ENCODE measurements around the gene TXK.

The TXK gene

DNA sequence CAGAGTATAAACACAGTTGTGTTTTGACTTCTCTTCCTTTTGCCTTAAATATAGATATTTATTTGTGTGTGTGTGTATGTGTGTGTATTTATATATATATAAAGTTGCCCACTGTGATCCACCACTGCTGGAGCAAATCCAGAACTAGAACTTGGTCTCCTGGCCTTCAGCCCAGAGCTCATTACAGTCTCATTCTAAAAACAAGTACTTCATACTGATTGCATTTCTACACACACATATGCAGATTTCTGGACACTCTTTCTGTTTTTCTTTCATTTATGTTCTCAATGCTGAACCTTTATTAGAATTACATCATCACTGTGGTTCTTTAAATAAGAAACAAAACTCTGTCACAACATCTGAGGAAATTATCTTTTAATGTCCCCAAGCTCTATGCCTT lies 381 bp downstream of the TXK start:
- no peak for DNase-seq (ENCODE audit: low read depth)

DNA sequence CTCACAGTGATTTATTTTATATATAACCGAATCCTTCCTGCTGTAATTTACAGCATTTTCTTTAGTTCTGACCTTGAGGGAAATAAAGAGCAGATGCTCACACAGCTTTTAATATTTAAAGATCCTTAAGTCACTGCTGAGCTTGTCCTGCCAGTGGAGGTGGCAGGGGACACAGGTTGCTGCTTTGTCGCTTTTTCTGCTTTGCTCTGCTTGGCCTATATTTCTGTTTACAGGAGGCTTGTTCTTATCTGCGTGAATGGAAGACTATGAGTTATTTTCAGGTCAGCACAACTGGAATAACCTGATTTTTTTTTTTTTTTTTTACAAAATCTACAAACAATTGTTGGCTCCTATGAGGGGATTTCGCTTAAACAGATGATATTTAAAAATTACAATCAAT lies 2.3 kb downstream of the TXK start:
- no peak for DNase-seq (ENCODE audit: low read depth)

DNA sequence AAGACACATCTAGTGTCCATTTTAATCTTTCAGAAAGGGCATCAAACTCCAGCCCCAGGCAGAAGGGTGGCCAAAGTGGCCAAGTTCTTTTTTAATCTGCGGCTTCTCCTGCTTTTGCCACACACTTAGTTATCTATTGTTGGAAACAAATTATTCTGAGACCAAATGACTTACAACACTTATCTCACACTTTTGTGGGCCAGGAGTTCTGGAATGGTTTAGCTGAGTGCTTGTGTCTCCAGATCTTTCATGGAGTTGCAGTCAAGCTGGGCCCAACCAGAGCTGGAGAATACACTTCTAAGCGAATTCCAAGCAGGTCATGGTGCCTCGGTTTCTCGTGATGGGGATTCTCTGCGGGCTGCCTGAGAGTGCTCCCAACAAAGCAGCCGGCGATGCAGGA lies 4.0 kb downstream of the TXK start:
- DNase-seq (ENCODE audit: low read depth), result no peak

DNA sequence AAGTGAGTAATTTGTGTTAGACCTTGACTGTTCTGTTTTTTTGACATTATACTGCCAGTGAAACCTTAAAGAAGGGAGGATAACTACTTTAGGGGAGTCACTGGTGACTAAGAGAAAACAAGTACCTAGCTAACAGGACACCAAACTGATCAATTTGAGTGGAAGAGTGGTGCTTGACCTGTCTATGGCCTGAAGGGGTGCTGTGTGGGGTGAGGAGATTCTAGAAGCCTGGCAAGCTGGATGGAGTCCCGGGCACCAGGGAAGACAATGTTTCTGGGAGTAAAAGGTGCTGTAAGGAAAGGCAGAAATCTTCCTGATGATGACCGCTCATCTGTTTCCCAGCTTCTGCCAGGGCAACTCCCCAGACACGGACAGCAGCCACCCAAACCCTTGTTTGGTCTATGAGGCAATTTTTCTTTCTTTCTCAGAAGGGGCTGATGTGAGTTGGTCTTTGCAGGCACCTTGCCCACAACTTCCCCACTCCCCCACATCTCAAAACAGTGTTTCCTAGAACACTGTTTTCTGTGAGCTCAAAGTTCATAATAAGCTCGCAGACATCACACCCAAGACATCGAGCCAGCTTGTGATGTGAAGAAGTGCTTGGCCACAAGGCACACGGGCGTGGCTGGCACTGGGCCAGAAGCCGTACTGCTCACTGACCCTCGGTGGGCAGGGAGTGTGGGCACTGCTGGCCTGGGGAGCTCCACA lies 4.6 kb downstream of the TXK start:
- DNase-seq (ENCODE audit: low read depth), result no peak

DNA sequence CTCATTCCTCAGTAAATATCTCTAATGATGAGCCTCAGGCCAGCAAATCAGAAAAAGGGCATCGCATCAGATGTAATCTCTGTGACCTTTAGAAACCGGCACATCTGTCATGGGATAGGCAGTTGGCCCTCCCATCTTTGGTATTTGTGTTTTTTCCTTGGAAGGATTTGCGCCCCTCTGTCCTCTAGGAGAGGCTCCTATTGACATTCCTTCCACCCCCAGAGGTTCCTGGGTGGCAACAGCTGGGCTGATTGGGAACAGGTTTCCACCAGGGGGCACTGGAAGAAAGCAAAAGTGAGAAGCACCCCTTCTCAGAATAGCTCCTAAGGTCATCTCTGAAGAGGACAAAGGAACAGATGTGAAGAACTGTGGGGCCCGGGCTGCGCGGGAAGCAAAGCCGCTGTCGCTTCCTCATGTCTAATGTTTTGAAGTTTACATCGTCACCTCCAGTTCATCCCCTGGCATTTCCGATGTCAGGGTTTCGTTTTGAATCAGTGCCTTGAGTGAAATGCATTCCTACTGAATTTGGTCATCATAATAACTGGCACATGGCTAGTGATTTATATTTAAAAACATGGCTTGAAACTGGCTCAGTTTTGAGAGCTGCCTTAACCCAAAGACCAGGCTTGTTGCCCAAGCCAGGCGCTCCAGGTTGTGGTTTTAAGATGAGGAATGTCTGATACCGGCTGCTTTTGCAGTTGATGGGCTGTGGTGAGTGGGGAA lies 6.2 kb downstream of the TXK start:
- peak; percentile 84 for DNase-seq (ENCODE audit: low read depth)

DNA sequence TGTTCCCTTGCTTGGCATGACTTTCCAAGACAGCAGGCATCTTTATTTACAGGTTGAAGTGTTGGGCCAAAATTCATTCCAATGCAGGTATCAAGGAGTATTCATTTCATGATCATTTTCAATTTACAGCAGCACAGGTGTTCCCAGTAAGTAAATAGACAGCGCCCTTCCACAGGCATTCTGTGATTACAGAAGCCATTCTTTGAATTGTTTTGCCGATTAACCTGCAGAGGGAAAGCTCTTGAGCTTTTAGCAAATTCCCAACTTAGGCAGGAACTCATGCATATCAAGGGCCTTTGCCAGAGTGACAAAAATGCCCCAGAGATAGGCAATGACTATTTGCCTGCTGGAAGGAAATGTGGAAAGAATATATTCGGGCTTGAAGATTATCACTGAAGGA lies 6.8 kb downstream of the TXK start:
- no peak for DNase-seq (ENCODE audit: low read depth)

DNA sequence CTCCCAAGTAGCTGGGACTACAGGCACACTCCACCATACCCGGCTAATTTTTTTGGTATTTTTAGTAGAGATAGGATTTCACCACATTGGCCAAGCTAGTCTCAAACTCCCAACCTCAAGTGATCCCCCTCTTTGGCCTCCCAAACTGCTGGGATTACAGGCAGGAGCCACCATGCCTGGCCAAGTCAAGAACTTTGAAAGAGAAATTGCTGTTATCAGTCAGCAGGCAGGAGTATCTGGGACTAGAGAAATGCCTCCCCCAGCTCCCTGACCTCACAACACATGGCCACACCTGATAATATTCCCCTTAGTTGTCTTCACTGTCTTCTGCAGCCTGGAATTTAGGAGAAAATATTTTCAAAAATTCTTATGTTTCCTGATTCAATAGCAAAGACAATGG lies 7.4 kb downstream of the TXK start:
- DNase-seq (ENCODE audit: low read depth), result no peak

DNA sequence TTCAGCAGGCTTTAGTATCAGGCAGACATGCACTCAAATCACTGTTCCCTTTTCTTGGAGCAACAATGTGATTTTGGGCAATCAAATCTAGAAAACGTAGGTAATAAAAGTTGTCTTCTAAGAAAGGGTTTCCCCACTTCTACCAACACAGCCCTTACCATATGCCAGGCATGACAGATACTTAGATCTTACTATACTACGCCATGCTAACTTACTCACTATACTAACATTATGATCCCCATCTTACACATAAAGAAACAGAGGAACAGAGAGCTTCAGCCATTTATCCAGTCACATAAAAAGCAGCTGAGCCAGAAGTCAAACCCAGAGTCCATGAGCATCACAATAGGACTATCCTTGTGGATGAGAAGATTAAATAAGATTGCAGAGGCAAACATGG lies 9.2 kb downstream of the TXK start:
- DNase-seq (ENCODE audit: low read depth), result no peak

DNA sequence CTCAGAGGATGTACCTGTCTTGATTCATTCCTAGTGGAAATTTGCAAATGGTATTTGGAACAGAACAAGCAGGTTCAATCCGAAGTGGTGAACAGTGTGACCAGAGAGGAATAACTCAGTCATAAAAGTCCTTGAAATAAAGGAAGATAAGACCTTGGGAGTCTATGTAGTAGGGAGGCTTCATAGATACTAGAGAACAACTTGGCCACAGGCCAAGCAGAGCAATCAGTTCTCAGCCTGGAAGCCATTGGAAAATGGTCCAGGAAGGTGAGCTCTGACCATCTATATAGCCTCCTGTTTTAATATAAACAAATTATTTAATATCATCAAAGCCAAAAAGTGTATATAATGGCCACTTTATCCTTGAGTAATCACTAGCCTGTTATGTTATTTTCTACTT lies 11.3 kb downstream of the TXK start:
- DNase-seq (ENCODE audit: low read depth), result no peak

DNA sequence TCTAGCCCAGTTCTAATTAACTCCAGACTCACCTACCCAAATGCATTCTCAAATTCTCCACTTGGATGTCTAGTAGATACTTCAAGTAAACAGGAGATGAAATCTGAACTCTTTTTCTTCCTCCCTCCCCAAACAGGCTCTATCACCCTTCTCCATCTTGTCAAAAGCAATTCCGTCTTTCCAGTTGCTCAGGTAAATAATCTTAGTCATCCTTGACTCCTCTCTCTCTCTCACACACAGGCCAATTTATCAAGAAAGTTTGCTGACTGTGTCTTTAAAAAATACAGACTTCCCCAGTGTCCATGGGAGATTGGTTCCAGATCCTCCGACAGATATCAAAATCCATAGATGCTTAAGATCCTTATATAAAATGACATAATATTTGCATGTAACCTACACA lies 12.9 kb downstream of the TXK start:
- DNase-seq (ENCODE audit: low read depth), result no peak

DNA sequence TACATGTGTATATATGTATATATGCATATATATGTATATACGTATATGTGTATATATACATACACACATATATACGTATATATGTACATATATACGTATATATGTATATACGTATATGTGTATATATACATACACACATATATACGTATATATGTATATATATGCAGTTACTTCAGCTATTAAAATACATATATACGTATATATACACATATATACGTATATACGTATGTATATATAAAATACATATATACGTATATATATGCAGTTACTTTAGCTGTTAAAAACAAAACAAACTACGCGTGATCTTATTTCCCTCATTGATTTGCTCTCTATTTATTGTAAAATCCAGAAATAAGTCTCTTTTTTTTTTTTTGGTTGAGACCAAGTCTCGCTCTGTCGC lies 13.9 kb downstream of the TXK start:
- no peak for DNase-seq (ENCODE audit: low read depth)

DNA sequence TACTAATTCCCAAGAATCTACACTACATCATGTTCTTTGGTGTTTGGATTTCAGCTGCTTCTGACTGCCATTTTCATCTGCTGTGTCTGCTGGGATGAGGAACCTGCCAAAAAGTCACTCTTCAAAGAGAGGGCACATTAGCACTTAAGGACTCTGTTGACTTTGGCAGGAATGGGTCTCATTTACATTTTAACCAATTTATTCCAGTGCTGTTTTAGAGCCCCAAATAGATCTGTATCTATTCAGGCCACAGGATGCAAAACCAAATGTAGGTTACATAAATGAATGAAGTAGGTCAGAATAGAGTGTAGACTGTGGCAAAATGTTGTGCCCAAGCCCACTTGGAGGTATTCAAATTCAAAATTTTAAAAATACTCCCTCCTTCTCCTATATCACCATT lies 14.4 kb downstream of the TXK start:
- DNase-seq (ENCODE audit: low read depth), result no peak

DNA sequence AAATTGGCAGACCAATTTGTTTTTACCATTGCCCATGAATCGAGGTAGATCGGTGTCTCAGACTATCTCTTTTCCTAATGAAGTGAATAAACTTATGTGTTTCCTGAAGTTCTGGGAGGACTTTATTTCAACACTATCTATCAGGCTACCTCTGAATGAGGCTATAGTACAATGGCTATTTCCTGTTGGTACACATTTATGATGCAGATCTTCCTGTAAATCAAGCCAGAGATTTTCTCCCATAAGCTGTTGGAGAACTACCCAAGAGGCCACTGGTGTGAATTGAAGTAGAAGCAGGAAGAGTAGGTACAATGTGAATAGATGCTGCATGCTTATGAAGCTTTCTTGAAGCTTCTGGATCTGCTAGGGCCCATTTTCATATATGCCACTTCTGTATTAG lies 16.0 kb downstream of the TXK start:
- DNase-seq (ENCODE audit: low read depth), result no peak

DNA sequence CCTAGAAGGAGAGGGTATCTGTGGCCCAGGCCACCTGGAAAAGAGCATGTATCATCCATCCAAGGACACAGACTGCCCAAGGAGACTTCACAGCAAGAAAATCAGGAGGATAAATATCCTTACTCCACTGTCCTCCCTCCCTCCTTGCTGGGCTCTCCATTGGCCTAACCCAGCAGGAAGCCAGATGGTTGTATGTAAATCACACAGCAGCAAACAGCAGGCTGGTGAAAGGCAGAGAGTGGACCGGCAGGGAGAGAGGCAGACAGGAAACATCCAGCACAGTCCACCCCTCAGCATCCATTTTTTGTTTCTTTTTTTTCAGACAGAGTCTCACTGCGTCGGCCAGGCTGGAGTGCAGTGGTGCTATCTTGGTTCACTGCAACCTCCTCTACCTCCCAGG lies 17.5 kb downstream of the TXK start:
- no peak for DNase-seq (ENCODE audit: low read depth)

DNA sequence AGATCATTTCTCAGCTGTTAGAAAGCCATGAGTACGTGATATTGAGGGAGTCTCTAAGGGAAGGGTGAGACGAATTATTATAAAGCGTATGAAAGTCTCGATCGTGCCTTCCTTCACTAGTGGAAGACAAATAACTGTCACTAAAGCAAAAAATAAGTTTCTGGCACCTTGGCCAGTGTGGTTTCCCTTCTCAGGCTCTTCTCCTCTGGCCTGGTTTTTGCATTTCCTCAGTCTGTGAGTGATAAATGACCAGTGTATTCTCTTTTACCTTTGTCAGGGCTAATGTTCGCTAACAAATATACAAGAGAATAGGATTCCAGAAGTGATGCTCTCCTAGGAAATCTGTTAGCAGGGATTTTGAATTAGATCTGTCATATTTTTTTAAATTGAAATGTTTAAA lies 19.6 kb downstream of the TXK start:
- DNase-seq (ENCODE audit: low read depth), result no peak

DNA sequence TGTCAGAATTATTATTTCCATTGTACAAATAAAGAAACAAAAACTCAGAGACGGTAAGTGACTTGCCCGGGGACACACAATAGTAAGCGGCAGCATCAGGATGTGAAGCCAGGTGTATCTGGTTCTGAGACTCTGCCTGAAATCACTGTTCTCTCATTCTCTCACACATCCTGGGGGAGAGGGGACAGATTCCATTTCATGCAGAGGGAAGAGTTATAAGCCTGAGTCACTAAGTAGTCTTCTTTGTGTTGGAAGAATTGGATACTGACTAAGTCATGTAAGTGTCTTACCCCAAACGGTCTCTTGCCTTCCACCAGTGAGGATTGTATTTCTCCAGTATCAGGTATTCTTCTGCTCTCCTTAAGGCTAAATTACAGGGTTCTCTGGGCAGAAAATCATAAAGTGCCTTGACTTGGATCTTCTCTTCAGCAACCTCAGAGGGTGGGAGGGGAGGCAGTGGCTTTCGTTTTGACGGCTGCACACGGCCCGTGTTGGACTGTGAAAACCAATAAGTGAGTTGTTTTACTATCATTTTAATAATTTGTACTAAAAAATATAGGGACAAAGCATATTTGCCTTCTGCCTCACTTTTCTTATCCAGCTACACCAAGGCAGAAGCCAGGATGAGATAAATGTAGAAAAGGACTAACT lies 21.9 kb downstream of the TXK start:
- DNase-seq (ENCODE audit: low read depth), result no peak

DNA sequence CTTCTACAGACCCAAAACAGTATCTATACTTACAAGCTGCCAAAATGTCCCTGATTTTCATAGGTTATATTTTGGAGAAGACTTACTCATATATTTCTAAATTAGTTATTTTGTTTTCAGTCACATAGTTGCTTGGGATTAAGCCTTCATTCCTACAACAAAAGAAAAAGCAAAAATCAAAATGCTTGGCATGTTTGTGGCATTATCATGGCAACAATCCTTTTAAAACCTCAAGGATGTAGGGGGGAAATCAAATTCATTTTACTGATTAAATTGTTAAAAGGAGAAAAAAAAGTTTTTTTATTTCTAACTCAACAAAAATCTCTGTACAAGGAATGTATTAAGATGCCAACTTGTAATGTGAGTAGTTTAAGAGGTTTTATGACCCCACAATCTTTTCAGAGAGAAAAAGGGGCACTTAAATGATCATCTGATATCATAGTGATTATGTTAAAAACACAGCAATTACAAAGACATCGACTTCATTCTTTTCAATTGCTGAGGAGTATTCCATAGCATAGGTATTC lies 23.5 kb downstream of the TXK start:
- no peak for DNase-seq (ENCODE audit: low read depth)

DNA sequence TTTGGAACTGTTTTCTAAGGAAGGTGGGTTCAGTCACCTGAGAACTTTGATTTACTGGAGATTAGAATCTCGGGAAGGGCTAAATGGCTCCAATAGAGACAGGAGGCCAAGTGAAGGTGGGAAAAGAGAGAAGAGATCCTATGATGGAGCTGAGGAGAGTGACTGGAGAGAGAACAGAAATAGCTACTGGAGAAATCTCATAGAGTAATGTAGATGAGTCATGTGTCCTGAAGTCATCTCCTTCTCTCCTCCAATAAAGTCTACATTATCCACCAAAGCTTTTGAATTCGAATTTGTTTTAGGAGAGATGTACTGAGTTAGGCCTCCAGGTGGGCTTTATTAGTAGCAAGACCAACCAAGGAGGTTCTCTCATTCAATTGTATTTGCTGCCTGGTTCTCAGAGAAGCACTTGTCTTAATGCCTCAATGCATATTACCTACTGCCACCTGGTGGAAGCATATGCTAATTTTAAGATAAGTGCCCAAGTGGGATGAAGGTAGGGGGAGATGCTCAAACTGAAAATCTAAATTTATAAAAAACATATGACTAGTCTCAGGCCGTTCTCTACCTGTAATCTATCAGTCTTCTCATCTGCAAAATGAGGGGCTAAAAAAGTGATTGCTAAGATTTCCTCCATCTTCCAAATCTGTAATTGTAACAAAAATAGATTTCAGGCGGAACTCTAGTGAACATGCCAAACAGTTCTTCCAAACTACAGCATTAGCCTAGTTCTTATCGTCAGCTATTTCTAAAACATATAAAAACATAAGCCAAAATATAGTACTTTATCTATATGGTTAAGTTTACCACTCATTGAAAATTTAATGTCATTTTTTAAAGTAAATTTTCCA lies 24.4 kb downstream of the TXK start:
- DNase-seq (ENCODE audit: low read depth), result no peak

DNA sequence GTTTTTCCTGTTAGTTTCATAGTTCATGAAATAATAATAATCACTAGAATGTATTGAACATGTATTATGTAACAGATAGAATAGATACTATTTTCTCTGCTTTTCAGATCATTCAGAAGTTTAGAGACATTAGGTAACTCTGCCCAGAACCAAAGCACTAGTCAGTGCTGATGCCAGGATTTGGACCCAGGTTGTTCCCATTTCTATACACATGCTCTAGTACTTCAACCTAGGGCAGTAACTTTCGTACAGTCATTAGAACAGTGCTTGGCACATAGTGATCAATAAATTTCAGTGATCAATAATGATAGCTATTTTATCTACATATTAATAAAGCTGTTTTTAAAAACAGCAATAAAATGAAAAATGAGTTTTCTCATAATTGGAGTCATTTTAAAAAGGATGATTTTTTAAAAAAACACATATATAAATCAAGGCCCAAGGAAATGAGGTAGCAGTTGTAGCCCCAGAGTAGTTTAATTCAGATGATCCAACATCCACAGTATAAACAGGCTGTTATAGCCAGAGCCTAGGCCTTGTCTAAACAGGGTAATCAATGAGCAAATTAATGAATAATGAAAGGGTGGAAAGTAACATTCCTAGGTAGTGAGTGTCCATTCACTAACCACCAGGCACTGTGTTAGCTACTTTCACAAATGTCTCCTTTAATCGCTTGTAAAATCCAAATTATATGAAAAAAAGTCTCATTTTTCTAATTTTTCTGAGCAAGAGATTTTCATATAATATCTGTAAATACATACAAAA lies 25.6 kb downstream of the TXK start:
- DNase-seq (ENCODE audit: low read depth), result no peak

DNA sequence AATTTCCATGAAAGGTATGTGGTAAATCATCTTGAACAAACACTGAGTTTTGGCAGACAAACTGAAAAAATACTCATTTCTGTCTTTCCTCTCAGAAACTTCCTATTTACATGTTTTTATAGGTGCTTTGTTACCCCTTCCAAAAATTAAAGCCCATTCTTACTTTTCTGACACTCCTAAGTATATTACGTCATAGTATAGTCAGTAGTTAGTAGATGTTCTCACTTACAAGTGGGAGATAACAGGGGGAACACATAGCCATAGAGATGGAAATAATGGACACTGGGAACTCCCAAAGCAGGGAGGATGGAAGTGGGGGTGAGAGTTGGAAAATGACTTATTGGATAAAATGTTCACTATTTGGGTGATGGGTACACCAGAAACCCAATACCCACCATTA lies 28.8 kb downstream of the TXK start:
- no peak for DNase-seq (ENCODE audit: low read depth)

DNA sequence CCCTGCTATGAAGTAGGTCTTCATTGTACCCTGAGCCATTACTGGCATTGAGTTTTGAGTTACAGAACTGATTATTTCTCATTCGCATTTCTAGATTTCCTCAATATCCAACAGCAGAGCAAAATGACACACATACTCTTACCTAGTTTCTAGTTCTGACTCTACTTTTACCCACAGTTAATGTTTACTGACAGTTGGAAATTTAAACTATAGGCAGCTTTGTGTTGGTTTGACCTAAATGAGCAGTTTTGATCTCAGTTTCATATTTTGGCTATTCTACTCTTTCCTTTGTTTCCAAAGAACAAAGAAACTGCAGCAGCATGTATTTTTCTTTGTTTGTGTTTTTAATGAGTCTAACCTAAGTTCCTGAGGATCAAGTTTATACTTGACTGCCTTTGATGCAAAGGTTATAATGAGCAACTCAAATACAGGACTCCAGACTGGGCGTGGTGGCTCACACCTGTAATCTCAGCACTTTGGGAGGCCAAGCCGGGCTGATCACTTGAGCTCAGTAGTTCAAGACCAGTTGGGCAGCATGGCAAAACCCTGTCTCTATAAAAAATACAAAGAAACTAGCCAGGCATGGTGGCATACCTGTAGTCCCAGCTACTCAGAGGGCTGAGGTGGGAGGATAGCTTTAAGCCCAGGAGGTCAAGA lies 30.4 kb downstream of the TXK start:
- no peak for DNase-seq (ENCODE audit: low read depth)

All from GM04504 (cell line).